Adrenal gland (tissue), 12 donors: ENCODE data around the gene PEX6. TPM values are rescaled to one million over a fixed set of nuclear protein-coding genes. Genes with fewer than 3 reads are reported as not detected.

Experiments used
- DNase-seq, 7 donors: peaks; one replicate each; pipeline ENCODE4 v3.0.0-alpha.2; 2019 to 2020
- H3K27ac ChIP-seq, 5 donors: fragments of 200-600 bp; sonication (generic) in 4 of 5; 1 replicate in 3 of 5; 2 replicates in 2 of 5; pipeline versions ENCODE4 v1.5.1 to v1.8.0; 2016 to 2020; ENCODE audit warnings: mild to moderate bottlenecking in 1 of 5
- H3K27me3 ChIP-seq: fragments of 200-600 bp; 2 replicates; pipeline ENCODE4 v1.8.0; 2021
- H3K36me3 ChIP-seq, 2 donors: fragments of 200-600 bp; replicated peaks in 1 of 2; 1 replicate in 1 of 2; 2 replicates in 1 of 2; pipeline versions ENCODE4 v1.5.1 to v1.8.0; 2018 to 2022
- H3K4me1 ChIP-seq, 2 donors: fragments of 200-600 bp; replicated peaks in 1 of 2; 1 replicate in 1 of 2; 2 replicates in 1 of 2; pipeline versions ENCODE4 v1.5.1 to v1.8.0; 2018 to 2021
- H3K4me3 ChIP-seq, 4 donors: fragments of 200-600 bp; sonication (generic) in 3 of 4; one replicate each; pipeline ENCODE4 v1.5.1; 2016 to 2018
- H3K9me3 ChIP-seq, 3 donors: fragments of 200-600 bp; sonication (generic) in 1 of 3; replicated peaks in 1 of 3; 1 replicate in 2 of 3; 2 replicates in 1 of 3; pipeline versions ENCODE4 v1.5.1 to v1.8.0; 2016 to 2021
- POLR2A ChIP-seq, 2 donors: fragments of 450-650 bp; IDR thresholded peaks; one replicate each; pipeline ENCODE4 v1.6.1; 2017; ENCODE audit warnings: antibody characterized with exemption in 2 of 2, mild to moderate bottlenecking in 2 of 2, moderate library complexity in 1 of 2
- WGBS, 4 donors: extraction: QIAGEN DNeasy Blood & Tissue Kit in 2 of 4; methylation state at CpG; one replicate each; pipeline versions ENCODE4 v1.1.5 to v1.1.7; 2013 to 2017; 5-methylcytosine and 5-hydroxymethylcytosine counted together
- intact Hi-C, 2 donors: fragments of 100-400 bp; cut with DNase I; formaldehyde crosslinking; loops; one replicate each; pipeline versions ENCODE4 v1.14.1 to v1.15.0; 2022 to 2023
- polyA plus RNA-seq, 3 donors: library from polyadenylated mRNA; stranded (reverse); fragments of 200-250 nt in 2 of 3; fragments of 350-450 nt in 1 of 3; fragmentation: Illumina TruSeq in 1 of 3; extraction: RNeasy Lipid Tissue Mini Kit (QIAGEN cat#74804) in 1 of 3; gene quantifications; one replicate each; pipeline ENCODE4 v1.2.3, GENCODE V29; 2013 to 2014
- total RNA-seq, 9 donors: library from RNA; depleted of rRNA in 4 of 9; stranded (reverse); fragments of >200 nt in 4 of 9; fragments of 120-200 nt in 1 of 9; fragmentation: NEBNext Ultra II Directional in 1 of 9; extraction: Animal tissue kit (Norgen Biotek cat#: 25700) in 1 of 9; gene quantifications; one replicate each; pipeline versions ENCODE4 v1.1.0 to v1.2.4, GENCODE V29; 2013 to 2023
- TF ChIP-seq, protein P1 (sequence below), 6 experiments: fragments of 450-650 bp in 4 of 6; fragments of 200-600 bp in 2 of 6; sonication (generic) in 1 of 6; IDR thresholded peaks; 1 replicate in 5 of 6; 2 replicates in 1 of 6; pipeline versions ENCODE4 v1.5.1 to v1.8.0; 2016 to 2021; ENCODE audit warnings: antibody characterized with exemption in 6 of 6, mild to moderate bottlenecking in 2 of 6, moderate library complexity in 1 of 6
- donor health status: healthy with polysubstance abuse.
- donor health status: Bipolar disorder and iron deficiency.
- donor health status: DM: yes; HTN: yes; CAD: no.
- donor health status: DM: no; HTN: no; CAD: no.
- donor health status: DM: no; HTN: no; CAD: no.
- donor health status: DM: yes; HTN: yes; CAD: no.

PEX6 gene
- total and polyA plus RNA-seq, 12 donors: 7.4 to 63.9 (median 30.5) TPM

DNA sequence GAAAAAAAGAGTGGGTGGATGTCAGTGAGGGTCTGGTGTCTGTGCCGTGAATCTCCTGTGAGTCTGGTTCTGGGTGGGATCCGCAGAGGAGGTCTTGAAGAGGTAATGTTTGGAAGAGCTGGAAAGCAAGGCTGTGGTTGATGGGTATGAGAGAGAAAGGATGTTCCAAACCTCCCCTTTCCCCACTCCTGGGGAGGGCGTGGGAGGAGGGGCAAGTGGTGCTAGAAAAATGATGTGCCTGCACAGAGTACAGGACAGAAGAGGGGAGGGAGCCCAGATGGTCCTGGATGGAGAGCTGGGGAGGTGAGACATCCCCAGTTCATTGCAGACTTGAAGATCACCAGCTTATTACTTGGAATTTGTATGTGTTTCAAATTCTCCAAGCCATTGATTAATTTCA lies 46.6 kb downstream of the PEX6 start:
- no peaks in the 10 kb centered on the region for H3K9me3 ChIP-seq
- H3K4me3 ChIP-seq: no peak overlapping the region
- WGBS, 4 donors: 77 to 92% (median 89%) methylated on average over 3 of the region's 3 CpGs
- H3K27ac ChIP-seq: no peak overlapping the region
- peaks cover 13 to 44% of the 10 kb centered on the region in 2 donors for H3K4me1 ChIP-seq
- H3K36me3 ChIP-seq: peaks cover 0 to 26% of the 10 kb centered on the region in 2 donors
- TF ChIP-seq POLR2A (IDR thresholded peaks at IDR 0.05): no peak
- TF ChIP-seq, protein P1, sequence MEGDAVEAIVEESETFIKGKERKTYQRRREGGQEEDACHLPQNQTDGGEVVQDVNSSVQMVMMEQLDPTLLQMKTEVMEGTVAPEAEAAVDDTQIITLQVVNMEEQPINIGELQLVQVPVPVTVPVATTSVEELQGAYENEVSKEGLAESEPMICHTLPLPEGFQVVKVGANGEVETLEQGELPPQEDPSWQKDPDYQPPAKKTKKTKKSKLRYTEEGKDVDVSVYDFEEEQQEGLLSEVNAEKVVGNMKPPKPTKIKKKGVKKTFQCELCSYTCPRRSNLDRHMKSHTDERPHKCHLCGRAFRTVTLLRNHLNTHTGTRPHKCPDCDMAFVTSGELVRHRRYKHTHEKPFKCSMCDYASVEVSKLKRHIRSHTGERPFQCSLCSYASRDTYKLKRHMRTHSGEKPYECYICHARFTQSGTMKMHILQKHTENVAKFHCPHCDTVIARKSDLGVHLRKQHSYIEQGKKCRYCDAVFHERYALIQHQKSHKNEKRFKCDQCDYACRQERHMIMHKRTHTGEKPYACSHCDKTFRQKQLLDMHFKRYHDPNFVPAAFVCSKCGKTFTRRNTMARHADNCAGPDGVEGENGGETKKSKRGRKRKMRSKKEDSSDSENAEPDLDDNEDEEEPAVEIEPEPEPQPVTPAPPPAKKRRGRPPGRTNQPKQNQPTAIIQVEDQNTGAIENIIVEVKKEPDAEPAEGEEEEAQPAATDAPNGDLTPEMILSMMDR (IDR thresholded peaks at IDR 0.05): no peak
- intact Hi-C loops: no loop called here
- H3K27me3 ChIP-seq: no peaks in the 10 kb centered on the region
- no peak for DNase-seq

- peak overlapping the region; percentile 75 to 96 (median 89) for H3K27ac ChIP-seq
- no peak for TF ChIP-seq POLR2A (IDR thresholded peaks at IDR 0.05)
- TF ChIP-seq, protein P1 (IDR thresholded peaks at IDR 0.05): no peak
- peak overlapping the region; percentile 20 to 79 (median 74) for H3K4me3 ChIP-seq
- DNase-seq: peak in 5 of 7 donors; percentile 25 to 42 (median 33)
- peaks cover 13 to 44% of the 10 kb centered on the region in 2 donors for H3K4me1 ChIP-seq
- WGBS, 4 donors: 2 to 3% (median 2%) methylated on average over 11 to 16 of the region's 16 CpGs
- H3K9me3 ChIP-seq: no peaks in the 10 kb centered on the region
- H3K36me3 ChIP-seq: peaks cover 0 to 8% of the 10 kb centered on the region in 2 donors
- no peaks in the 10 kb centered on the region for H3K27me3 ChIP-seq
- intact Hi-C loops: no loop called here
These were observed 49.1 kb downstream of the PEX6 start for GRCh38 chr6:42929821-42930360.

DNA sequence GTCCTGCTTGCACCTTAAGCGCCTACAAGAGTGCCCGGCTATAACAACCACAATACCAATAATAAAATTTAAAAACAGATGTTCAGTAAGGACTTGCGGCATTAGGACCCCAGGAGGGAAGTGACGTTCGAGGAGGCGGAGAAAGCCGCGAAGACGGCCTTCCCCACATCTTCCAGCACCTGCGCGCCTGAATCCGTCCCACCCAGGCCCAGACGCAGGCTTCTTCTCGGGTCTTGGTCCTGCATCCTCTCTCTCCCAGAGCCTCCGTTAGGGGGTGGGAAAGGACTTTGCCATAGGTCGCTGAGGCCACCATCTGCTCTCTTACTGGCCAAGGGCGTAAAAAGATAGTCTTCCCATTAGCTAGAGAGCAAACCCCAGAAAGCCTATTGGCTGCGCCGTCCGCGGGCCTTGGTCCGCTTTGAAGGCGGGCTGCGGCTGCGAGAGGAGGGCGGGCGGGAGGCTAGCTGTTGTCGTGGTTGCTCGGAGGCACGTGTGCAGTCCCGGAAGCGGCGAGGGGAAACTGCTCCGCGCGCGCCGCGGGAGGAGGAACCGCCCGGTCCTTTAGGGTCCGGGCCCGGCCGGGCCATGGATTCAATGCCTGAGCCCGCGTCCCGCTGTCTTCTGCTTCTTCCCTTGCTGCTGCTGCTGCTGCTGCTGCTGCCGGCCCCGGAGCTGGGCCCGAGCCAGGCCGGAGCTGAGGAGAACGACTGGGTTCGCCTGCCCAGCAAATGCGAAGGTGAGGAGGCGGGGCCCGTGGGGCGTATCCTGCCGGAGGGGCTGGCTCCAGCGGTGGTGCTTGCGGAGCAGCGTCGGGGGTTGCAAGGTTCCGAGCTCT lies 49.8 kb downstream of the PEX6 start, which contains the start of gene CNPY3:
Gene CNPY3 (plus strand): TSS at position 495 of the 835 bp plus-strand sequence. CDS start 91 bp downstream, at position 586.
- H3K4me3 ChIP-seq: peak within 1 kb of the TSS; percentile 20 to 79 (median 74)
- peaks cover 13 to 44% of the 10 kb centered on the region in 2 donors for H3K4me1 ChIP-seq
- no peaks in the 10 kb centered on the region for H3K9me3 ChIP-seq
- H3K36me3 ChIP-seq: peaks cover 0 to under 1% of the 10 kb centered on the region in 2 donors
- DNase-seq: peak; percentile 90 to 97 (median 95)
- no peaks in the 10 kb centered on the region for H3K27me3 ChIP-seq
- H3K27ac ChIP-seq: peak within 1 kb of the TSS; percentile 75 to 96 (median 89)
- intact Hi-C loops: no loop called here
- TF ChIP-seq, protein P1 (IDR thresholded peaks at IDR 0.05): peak in 2 of 6 experiments; percentile 12 to 16
- TF ChIP-seq POLR2A (IDR thresholded peaks at IDR 0.05): peak; percentile 56 to 66
- 0% methylated on average over 11 to 63 of the region's 63 CpGs for WGBS, 4 donors

- H3K9me3 ChIP-seq: no peaks in the 10 kb centered on the region
- H3K27me3 ChIP-seq: no peaks in the 10 kb centered on the region
These were observed 53.6 kb downstream of the PEX6 start for GRCh38 chr6:42925248-42925857.

More at GRCh38 chr6:42925248-42925857, 53.6 kb downstream of the PEX6 start:
- 46 to 100% (median 54%) methylated on average over 1 to 23 of the region's 23 CpGs for WGBS, 4 donors
- intact Hi-C loops: no loop called here
- TF ChIP-seq POLR2A (IDR thresholded peaks at IDR 0.05): no peak
- TF ChIP-seq, protein P1 (IDR thresholded peaks at IDR 0.05): no peak
- H3K36me3 ChIP-seq: no peaks in the 10 kb centered on the region
- H3K27ac ChIP-seq: no peak overlapping the region
- H3K4me1 ChIP-seq: peaks cover 8 to 16% of the 10 kb centered on the region in 2 donors
- no peak overlapping the region for H3K4me3 ChIP-seq
- no peak for DNase-seq
